Stomach (tissue), 9 donors: ENCODE measurements around the gene TSPAN12. TPM values are rescaled to one million over a fixed set of nuclear protein-coding genes. Genes with fewer than 3 reads are reported as not detected.

Experiments
- DNase-seq, 2 donors: peaks; one replicate each; pipeline versions ENCODE4 v3.0.0 to v3.0.0-alpha.2; 2013 to 2019
- H3K27ac ChIP-seq, 5 donors: fragments of 200-600 bp in 4 of 5; sonication (generic) in 4 of 5; one replicate each; pipeline ENCODE4 v1.5.1; 2013 to 2019; ENCODE audit warnings: mild to moderate bottlenecking in 1 of 5, moderate library complexity in 1 of 5
- H3K27me3 ChIP-seq, 3 donors: fragments of 200-600 bp; sonication (generic); one replicate each; pipeline ENCODE4 v1.5.1; 2017 to 2019; ENCODE audit warnings: mixed run types in 1 of 3
- H3K36me3 ChIP-seq, 4 donors: fragments of 200-600 bp; sonication (generic); 1 replicate in 3 of 4; 2 replicates in 1 of 4; pipeline ENCODE4 v1.5.1; 2016 to 2019
- H3K4me1 ChIP-seq, 4 donors: fragments of 200-600 bp; sonication (generic); one replicate each; pipeline ENCODE4 v1.5.1; 2016 to 2019
- H3K4me3 ChIP-seq, 4 donors: fragments of 200-600 bp; sonication (generic) in 3 of 4; one replicate each; pipeline ENCODE4 v1.5.1; 2016 to 2019; ENCODE audit warnings: mild to moderate bottlenecking in 1 of 4
- H3K9me3 ChIP-seq, 4 donors: fragments of 200-600 bp; sonication (generic); one replicate each; pipeline ENCODE4 v1.5.1; 2016 to 2019
- EP300 ChIP-seq: sonication (generic); formaldehyde crosslinking; IDR thresholded peaks from one replicate; pipeline ENCODE4 v1.6.1; 2017; ENCODE audit warnings: antibody characterized with exemption
- POLR2A ChIP-seq, 4 donors: fragments of 450-650 bp; IDR thresholded peaks; one replicate each; pipeline ENCODE4 v1.6.1; 2016; ENCODE audit warnings: antibody characterized with exemption in 4 of 4, control low read depth in 2 of 4, mild to moderate bottlenecking in 1 of 4, moderate library complexity in 1 of 4
- POLR2AphosphoS5 ChIP-seq, 3 donors: sonication (generic); formaldehyde crosslinking; IDR thresholded peaks; one replicate each; pipeline ENCODE4 v1.6.1; 2016; ENCODE audit warnings: antibody characterized with exemption in 3 of 3
- WGBS, 5 donors: extraction: QIAGEN DNeasy Blood & Tissue Kit in 3 of 5; methylation state at CpG; one replicate each; pipeline versions ENCODE4 v1.1.5 to v1.1.7; 2013 to 2018; 5-methylcytosine and 5-hydroxymethylcytosine counted together
- intact Hi-C: fragments of 100-400 bp; cut with DNase I; formaldehyde crosslinking; loops from one replicate; pipeline ENCODE4 v1.15.1; 2023; ENCODE audit warnings: low total_unique reads
- polyA plus RNA-seq, 3 donors: library from polyadenylated mRNA; stranded (reverse); fragments of 200-250 nt; gene quantifications; one replicate each; pipeline ENCODE4 v1.2.3, GENCODE V29; 2013
- total RNA-seq, 5 donors: library from RNA; depleted of rRNA; stranded (reverse); fragments of >200 nt; gene quantifications; one replicate each; pipeline versions ENCODE4 v1.1.0 to v1.2.3, GENCODE V29; 2014 to 2016
- TF ChIP-seq, protein P1 (sequence below), 7 experiments: fragments of 450-650 bp in 4 of 7; fragments of 200-600 bp in 3 of 7; sonication (generic) in 3 of 7; IDR thresholded peaks; one replicate each; pipeline ENCODE4 v1.5.1; 2016 to 2019; ENCODE audit warnings: antibody characterized with exemption in 7 of 7, control low read depth in 2 of 7, mild to moderate bottlenecking in 1 of 7
- donor health status: healthy with polysubstance abuse.
- donor health status: Bipolar disorder and iron deficiency.
- donor health status: healthy.

TSPAN12 gene
- total and polyA plus RNA-seq, 8 donors = 9.8 to 26.6 (median 18.0) TPM; not detected in 1

- peaks cover 0 to 21% (median 9%) of the 10 kb centered on the region in 4 donors for H3K4me1 ChIP-seq
- no peaks in the 10 kb centered on the region for H3K36me3 ChIP-seq
- peaks cover 0 to 3% (median 0%) of the 10 kb centered on the region in 4 donors for H3K9me3 ChIP-seq
- no peak overlapping the region for H3K4me3 ChIP-seq
- no peaks in the 10 kb centered on the region for H3K27me3 ChIP-seq
- no peak for TF ChIP-seq EP300
- TF ChIP-seq POLR2AphosphoS5 (IDR thresholded peaks at IDR 0.05) = no peak
- TF ChIP-seq, protein P1, sequence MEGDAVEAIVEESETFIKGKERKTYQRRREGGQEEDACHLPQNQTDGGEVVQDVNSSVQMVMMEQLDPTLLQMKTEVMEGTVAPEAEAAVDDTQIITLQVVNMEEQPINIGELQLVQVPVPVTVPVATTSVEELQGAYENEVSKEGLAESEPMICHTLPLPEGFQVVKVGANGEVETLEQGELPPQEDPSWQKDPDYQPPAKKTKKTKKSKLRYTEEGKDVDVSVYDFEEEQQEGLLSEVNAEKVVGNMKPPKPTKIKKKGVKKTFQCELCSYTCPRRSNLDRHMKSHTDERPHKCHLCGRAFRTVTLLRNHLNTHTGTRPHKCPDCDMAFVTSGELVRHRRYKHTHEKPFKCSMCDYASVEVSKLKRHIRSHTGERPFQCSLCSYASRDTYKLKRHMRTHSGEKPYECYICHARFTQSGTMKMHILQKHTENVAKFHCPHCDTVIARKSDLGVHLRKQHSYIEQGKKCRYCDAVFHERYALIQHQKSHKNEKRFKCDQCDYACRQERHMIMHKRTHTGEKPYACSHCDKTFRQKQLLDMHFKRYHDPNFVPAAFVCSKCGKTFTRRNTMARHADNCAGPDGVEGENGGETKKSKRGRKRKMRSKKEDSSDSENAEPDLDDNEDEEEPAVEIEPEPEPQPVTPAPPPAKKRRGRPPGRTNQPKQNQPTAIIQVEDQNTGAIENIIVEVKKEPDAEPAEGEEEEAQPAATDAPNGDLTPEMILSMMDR (IDR thresholded peaks at IDR 0.05) = no peak
- TF ChIP-seq POLR2A (IDR thresholded peaks at IDR 0.05) = no peak
- no peak for DNase-seq
- WGBS, 5 donors = 12 to 33% (median 20%) methylated on average over 2 of the region's 2 CpGs
- intact Hi-C loops = no loop called here
- H3K27ac ChIP-seq = no peak overlapping the region
These were observed 32.4 kb downstream of the TSPAN12 start for GRCh38 chr7:120825576-120825975.

DNA sequence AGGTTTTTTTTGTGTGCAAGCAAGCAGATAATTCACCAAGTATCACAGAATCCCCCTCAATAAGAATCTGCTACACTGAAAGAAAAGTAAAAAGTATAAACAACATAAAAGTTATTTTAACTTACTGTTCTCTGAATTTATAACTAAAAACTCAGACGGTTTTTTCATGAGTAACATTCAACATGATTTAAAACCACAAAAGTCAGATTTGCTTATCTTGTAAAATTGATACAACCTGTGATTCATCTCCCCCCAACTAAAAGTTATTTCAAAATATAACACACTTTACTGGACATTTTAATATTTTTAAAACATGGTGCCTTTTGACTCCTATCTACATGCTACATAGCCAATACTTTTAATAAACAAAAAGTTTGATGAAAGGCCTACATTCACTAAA is 32.8 kb downstream of the TSPAN12 start:
- intact Hi-C loops = no loop called here
- no peak for DNase-seq
- Histone ChIP-seq H3K9me3 (no peaks in the 10 kb centered on the region), H3K4me1 (peaks cover 0 to 21% (median 9%) of the 10 kb centered on the region in 4 donors), H3K27me3 (no peaks in the 10 kb centered on the region), H3K36me3 (no peaks in the 10 kb centered on the region), H3K4me3 (no peak overlapping the region), H3K27ac (no peak overlapping the region)
- WGBS, 5 donors = 10 to 30% (median 17%) methylated on average over 1 of the region's 1 CpG
- TF ChIP-seq EP300 (no peak), POLR2A (IDR thresholded peaks at IDR 0.05) (no peak), POLR2AphosphoS5 (IDR thresholded peaks at IDR 0.05) (no peak)

DNA sequence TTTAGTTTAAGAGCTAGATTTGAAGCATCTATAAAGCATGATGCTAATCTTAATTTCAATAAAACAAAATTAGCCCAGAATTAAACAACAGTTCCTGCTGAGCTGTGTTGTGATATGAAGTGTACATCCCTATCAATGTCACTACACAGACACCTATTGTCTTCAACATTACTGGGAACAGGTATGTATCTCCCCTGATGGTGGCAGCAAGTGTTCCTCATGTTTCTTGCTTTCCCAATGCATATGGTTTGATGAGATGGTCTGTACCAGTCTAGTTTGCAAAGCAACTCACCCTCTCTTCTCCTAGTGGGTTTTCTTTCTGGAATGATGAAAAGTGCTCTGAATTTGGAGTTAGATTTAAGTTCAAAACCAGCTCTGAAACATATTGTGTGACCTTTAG is 38.1 kb downstream of the TSPAN12 start:
- intact Hi-C loops = loop anchor here (10.0 kb wide), 1 partner anchor 45 kb away; no protein-coding TSS in a partner anchor
- Histone ChIP-seq H3K27me3 (no peaks in the 10 kb centered on the region), H3K4me1 (peaks cover 0 to 2% (median under 1%) of the 10 kb centered on the region in 4 donors), H3K9me3 (no peaks in the 10 kb centered on the region), H3K36me3 (peaks cover 0 to 6% (median 2%) of the 10 kb centered on the region in 4 donors), H3K4me3 (no peak overlapping the region), H3K27ac (no peak overlapping the region)
- TF ChIP-seq POLR2AphosphoS5 (IDR thresholded peaks at IDR 0.05) = no peak
- TF ChIP-seq POLR2A (IDR thresholded peaks at IDR 0.05) = no peak
- no peak for DNase-seq

DNA sequence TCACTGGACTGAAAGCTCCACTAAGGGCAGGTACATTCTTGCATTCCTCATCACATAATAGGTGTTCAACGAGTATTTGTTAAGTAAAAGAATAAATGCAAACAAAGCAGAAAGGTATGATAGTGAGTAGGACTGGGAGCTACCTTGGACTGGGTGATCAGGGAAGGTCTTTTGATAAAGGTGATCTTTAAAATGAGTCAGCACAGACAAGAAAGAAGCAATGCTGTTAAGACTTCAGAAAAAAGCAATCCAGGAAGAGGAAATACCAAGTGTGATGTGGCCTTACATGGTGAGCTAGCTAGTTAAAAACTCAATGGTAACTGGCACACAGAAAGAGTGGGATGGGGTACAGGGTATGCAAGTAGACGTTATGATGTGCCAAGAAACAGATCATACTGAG is 40.1 kb downstream of the TSPAN12 start:
- Histone ChIP-seq H3K27ac (no peak overlapping the region), H3K36me3 (peaks cover 0 to 6% (median 2%) of the 10 kb centered on the region in 4 donors), H3K4me1 (no peaks in the 10 kb centered on the region), H3K9me3 (no peaks in the 10 kb centered on the region), H3K27me3 (no peaks in the 10 kb centered on the region), H3K4me3 (no peak overlapping the region)
- intact Hi-C loops = loop anchor here (10.0 kb wide), 1 partner anchor 47 kb away; no protein-coding TSS in a partner anchor
- TF ChIP-seq EP300 (no peak), POLR2A (IDR thresholded peaks at IDR 0.05) (no peak), POLR2AphosphoS5 (IDR thresholded peaks at IDR 0.05) (no peak)
- TF ChIP-seq, protein P1 (IDR thresholded peaks at IDR 0.05) = no peak
- WGBS, 5 donors = 51 to 74% (median 67%) methylated on average over 2 of the region's 2 CpGs
- DNase-seq = no peak

- no peak for DNase-seq
- H3K27ac ChIP-seq = no peak overlapping the region
- 73 to 84% (median 79%) methylated on average over 6 of the region's 6 CpGs for WGBS, 5 donors
These were observed 43.5 kb downstream of the TSPAN12 start for GRCh38 chr7:120814253-120814939.

More at GRCh38 chr7:120814253-120814939, 43.5 kb downstream of the TSPAN12 start:
- Histone ChIP-seq H3K4me3 (no peak overlapping the region), H3K36me3 (peaks cover 0 to 6% (median 2%) of the 10 kb centered on the region in 4 donors), H3K27me3 (no peaks in the 10 kb centered on the region), H3K9me3 (no peaks in the 10 kb centered on the region), H3K4me1 (no peaks in the 10 kb centered on the region)
- TF ChIP-seq EP300 (no peak), POLR2A (IDR thresholded peaks at IDR 0.05) (no peak), POLR2AphosphoS5 (IDR thresholded peaks at IDR 0.05) (no peak)
- TF ChIP-seq, protein P1 (IDR thresholded peaks at IDR 0.05) = no peak
- intact Hi-C loops = loop anchor here (10.0 kb wide), 1 partner anchor 50 kb away; no protein-coding TSS in a partner anchor
